NCI-H1417 treated with DMSO at 0.1 percent for 48 hours (cell line): Measurements from ENCODE around the gene GAPVD1.

ENCODE experiments used
- DNase-seq: peaks from one replicate; lab custom pipeline; 2025; lab: John Stamatoyannopoulos, UW

Gene GAPVD1

GRCh38 chr9:125406810-125407087 lies 145.1 kb downstream of the GAPVD1 start:
- no peak for DNase-seq

- no peak for DNase-seq
Observed at GRCh38 chr9:125407432-125407973, 145.9 kb downstream of the GAPVD1 start.

GRCh38 chr9:125407974-125408900 lies 146.6 kb downstream of the GAPVD1 start:
- DNase-seq, result peak; percentile 18

- DNase-seq, result no peak
Observed at GRCh38 chr9:125409217-125409636, 147.6 kb downstream of the GAPVD1 start.

DNA sequence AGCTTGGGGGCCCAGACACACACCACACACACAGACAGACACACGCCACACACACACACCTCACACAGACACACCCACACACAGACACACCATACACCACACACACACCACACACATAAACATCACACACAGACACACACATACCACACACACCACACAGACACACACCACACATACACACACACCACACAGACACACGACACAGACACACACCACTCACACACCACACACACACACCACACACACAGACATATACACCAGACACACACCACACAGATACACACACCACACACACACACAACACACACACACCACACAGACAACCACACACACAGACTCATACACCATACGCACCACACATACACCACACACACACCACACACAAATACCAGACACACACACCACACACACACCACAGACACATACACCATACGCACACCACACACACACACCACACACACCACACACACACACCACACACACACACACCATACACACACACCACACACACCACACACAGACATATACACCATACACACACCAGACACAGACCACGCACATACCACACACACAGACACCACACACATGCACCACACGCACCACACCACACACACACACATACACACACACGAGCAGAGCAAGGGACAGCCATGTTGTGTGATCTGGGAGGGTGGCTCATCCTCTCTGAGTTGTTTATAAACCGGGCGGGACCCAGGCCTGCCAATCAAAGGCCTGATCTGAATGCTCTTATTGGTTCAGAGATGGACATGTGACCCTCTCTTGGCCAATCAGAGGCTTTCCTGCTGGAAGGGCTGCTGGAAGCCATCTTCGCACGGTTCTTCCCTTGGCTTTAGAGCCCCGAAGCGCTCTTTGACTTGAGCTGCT lies 148.3 kb downstream of the GAPVD1 start:
- no peak for DNase-seq

DNA sequence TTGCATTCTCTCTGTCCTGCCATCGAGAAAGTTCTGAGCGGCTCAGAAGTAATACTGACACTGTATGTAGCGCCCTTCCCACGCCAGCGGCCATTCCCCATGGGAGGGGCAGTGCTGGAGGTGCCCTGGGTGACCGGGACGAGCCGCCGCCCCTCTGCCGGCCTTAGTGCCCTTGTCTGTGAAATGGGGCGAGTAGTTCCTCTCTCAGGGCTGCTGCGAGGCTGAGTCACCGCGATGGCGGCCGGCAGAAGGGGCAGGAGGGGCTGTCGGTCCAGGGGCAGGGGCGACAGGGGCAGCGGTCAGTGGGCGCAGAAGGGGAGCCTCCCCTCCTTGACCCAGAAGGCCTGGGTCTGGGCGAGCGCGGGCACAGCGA lies 148.9 kb downstream of the GAPVD1 start:
- no peak for DNase-seq

DNA sequence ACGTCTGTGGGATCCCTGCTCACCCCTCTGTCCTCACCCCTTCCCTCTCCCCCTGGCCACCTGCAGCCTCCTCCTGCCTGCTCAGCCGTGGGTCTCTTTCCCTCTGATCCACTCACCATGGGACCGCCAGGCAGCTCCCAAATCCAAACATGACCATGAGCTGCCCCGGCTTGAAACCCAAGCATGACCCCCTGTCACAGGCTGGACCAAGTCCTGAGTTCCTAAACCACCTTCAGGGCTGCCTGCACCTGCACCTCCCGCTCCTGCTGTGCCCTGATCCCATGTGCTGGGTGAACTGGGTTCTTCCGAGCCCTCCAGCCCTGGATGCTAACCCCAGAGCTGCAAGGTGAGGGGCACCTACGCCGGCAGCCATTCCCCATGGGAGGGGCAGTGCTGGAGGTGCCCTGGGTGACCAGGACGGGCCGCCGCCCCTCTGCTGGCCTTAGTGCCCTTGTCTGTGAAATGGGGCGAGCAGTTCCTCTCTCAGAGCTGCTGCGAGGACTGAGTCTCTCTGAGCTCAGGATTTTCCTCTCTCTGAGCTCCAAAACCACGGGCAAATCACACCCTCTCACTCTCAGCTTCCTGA lies 149.6 kb downstream of the GAPVD1 start:
- no peak for DNase-seq

DNA sequence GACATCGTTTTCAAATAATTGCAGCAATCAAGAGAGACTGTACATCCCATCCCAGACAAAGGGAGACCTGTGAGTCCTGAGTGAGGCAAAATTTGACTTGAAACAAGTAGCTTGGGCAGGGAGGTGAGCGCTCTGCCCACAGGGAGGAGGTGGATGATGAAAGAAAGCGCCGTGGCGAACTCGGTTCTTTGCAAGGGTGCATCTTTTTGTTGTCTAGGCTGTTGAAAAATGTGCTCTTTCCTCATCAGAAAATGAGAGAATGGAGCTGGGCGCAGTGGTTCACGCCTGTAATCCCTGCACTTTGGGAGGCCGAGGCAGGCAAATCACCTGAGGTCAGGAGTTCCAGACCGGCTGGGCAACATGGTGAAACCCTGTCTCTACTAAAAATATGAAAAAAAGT lies 150.5 kb downstream of the GAPVD1 start:
- DNase-seq, result no peak

DNA sequence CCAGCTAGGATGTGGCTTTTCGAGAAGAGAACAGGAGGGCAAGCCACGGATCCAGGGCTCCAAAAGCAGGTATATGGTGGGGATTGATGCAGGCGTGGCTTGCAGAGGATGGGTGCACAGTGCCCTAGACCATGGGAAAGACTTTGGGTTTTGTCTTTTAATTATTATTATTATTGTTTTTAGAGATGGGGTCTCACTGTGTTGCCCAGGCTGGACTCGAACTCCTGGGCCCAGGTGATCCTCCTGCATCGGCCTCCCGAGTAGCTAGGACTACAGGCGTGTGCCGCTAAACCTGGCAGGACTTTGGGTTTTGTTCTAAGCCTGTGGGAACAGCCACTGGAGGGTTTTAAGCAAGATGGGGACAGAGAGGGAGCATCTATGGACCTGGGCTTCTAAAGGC lies 152.0 kb downstream of the GAPVD1 start:
- no peak for DNase-seq

DNA sequence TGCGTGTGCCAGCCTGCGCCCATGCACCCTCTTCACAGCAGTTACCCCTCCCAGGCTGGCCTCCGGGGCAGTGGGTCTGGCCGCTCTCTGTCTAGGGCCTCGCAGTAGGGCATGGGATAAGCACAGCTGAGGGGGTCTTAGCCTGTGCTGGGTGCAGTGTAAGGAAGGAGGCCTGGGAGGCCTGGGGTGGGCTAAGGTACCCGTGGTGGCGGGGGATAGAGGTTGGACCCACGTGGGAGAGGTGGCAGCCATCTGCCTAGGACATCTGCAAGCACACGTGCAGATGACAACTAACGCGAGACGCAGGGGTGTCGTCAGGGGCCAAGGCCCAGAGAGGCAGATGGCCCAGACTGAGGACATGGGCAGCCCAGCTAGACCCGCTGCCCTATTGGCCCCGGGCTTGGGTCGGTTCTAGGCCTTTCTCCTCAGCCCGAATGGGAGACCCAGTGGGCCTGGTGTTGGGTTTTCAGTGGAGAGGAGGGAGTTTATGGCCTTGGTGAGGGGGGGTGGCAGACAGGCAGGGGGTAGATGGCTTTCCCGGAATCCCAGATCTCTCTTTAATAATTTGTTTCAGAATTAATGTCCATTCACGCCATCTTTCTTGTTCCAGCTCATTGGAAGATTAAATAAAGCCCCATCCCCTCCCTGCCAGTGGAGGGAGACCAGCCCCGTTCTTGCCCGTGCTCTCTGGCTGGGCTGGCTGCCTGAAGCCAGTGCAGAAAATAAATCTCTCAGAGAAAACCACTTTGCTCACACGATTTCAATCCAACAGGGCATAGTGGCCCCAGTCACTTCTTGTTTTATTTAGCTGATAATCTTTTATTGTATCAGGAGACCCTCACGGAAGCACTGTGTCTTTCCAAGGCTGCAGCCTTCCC lies 154.2 kb downstream of the GAPVD1 start:
- DNase-seq, result no peak

DNA sequence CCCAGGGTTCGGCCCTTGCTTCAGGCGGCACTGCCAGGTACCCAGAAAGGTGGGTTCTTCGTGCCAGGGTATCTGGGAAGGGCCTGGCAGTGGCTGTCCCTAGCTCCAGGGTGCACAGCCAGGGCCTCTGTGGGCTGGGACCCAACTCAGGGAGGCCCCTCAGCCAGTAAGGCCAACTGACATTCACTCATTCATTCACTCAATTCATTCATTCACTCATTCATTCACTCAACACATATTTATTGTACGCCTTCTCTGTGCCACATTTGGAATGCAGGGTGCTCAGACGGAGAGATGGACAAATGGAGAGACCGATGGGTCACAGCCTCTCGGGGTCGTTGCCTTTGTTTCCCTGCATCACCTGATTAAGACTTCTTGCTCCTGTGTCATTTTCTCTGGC lies 154.9 kb downstream of the GAPVD1 start:
- no peak for DNase-seq
